NCI-H82 treated with DMSO at 0.1 percent for 48 hours (cell line): Measurements from ENCODE around the gene PTGER4.
"Not testable (repeated sequence)": the region's sequence is repeated elsewhere in the genome, so short reads cannot be mapped to it uniquely, and the experiment has no call there.

Experiments
- DNase-seq: peaks from one replicate; lab custom pipeline; 2025; ENCODE audit not compliant: unreplicated experiment; lab: John Stamatoyannopoulos, UW

PTGER4 gene

GRCh38 chr5:40688996-40689395 is 9.3 kb downstream of the PTGER4 start:
- DNase-seq, result no peak

- no peak for DNase-seq
Observed at GRCh38 chr5:40689438-40689837, 9.7 kb downstream of the PTGER4 start.

- no peak for DNase-seq
Observed at GRCh38 chr5:40690267-40690666, 10.6 kb downstream of the PTGER4 start.

- no peak for DNase-seq
Observed at GRCh38 chr5:40691894-40692293, 12.2 kb downstream of the PTGER4 start.

DNA sequence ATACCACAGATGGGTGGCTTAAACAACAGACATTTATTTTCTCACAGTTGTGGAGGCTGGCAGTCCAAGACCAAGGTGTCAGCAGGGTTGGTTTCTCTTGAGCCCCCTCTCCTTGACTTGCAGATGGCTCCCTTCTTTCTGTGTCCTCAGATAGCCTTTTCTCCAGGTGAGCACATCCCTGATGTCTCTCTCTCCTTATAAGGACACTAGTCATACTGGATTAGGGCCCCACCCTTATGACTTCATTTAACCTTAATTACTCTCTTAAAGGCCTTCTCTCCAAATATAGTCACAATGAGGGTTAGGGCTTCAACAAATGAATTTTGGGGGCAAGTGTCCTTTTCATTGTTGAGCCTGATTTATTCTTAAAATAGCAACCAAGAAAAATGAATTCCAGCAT is 14.7 kb downstream of the PTGER4 start:
- DNase-seq, result no peak

DNA sequence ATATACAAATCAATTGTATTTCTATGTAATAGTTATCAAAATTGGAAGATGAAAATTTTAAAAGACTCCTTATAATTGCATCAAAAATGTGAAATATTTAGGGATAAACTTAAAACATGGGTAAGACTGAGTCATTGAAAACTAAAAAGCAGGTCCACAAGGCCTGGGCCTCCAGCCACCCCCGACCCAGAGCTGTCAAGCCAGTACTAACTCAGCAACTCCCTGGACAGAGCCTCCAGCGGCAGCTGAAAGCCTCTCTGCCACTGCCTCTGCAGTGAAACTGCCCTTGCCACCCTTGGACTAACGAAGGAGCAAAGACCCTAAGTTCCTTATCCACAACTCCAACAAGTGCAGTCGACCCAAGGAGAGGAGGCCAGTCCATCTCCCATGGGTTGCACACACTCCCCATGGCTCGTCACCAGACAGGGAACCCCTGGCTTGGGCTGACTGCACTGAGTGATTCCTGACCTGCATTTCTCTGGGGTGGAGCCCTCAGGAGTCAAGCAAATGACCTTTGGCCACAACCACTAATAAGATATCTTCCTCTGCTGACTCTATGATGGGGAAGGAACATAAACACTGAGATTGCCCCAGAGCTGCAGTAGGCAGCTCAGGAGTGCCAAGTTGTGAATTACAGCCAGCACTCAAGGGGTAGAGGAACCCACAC is 20.5 kb downstream of the PTGER4 start:
- DNase-seq, result no peak

GRCh38 chr5:40702027-40702426 is 22.3 kb downstream of the PTGER4 start:
- DNase-seq, result not testable (repeated sequence)

- DNase-seq, result not testable (repeated sequence)
Observed at GRCh38 chr5:40705484-40705883, 25.8 kb downstream of the PTGER4 start.

- not testable (repeated sequence) for DNase-seq
Observed at GRCh38 chr5:40710575-40710974, 30.9 kb downstream of the PTGER4 start.

DNA sequence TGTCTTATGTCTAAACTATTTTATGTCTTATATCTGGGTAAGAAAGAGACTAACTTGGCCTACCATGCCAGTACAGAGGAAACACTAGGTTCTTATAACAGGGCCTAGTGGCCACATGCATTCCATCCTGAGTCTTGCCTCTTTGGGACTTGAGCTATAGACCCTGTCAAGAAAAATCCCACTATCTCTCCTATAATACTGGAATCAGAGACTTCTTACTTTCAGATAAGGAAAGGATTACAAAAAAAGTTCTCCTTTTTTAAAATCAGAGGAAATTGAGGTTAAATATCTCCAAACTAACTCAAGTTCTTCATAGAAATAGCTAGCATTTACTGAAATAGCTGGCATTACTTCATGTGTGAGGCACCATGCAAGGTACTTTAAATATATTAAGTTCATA is 34.3 kb downstream of the PTGER4 start:
- DNase-seq, result no peak

- DNase-seq, result no peak
Observed at GRCh38 chr5:40716000-40716399, 36.3 kb downstream of the PTGER4 start.

DNA sequence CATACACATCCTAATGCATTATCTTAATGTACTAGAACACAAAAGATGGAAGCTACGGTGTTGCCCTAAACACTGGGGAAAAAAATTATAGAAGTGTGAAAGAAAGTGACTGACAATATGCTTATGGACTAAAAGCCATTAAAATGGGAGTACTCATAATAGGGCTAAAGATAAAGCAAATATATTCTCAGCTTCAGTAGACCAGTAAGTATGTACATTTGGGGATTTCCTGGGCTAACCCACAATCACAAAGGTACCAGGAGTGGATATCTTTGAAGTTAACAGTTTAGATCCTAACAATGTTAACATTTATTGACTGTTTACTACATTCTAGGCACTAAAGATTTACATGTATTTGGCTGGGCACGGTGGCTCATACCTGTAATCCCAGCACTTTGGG is 36.9 kb downstream of the PTGER4 start:
- DNase-seq, result no peak

DNA sequence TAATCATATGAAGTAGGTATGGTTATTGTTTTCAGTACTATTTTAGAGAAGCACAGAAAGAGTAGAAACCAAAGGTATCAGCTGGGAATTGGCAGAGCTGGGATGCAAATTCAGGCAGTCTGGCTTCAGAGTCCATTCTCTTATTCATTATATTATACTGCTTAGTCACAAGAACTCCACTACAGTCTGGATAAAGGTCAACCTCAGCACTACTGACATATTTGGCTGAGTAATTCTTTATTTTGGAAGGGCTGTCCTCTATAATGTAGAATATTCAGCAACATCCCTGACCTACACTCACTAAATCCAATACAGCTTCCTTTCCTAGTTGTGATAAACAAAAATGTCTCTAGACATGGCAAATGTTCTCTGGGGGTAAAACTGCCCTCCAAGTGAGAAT is 37.6 kb downstream of the PTGER4 start:
- no peak for DNase-seq

DNA sequence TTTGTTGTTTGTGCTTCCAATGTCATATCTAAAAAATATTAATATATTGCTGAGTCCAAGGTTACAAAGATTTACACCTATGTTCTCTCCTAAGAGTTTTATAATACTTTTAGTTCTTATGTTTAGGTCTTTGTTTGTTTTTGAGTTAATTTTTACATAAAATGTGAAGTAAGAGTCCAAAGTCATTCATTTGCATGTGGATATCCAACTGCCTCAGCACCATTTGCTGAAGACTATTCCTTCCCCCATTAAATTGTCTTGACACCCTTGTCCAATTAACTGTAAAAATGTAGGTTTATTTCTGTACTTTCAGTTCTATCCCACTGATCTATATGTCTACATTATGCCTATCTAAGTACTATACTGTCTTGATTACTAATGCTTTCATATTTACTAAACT is 40.4 kb downstream of the PTGER4 start:
- no peak for DNase-seq

GRCh38 chr5:40722497-40722911 is 42.8 kb downstream of the PTGER4 start:
- DNase-seq, result not testable (repeated sequence)

DNA sequence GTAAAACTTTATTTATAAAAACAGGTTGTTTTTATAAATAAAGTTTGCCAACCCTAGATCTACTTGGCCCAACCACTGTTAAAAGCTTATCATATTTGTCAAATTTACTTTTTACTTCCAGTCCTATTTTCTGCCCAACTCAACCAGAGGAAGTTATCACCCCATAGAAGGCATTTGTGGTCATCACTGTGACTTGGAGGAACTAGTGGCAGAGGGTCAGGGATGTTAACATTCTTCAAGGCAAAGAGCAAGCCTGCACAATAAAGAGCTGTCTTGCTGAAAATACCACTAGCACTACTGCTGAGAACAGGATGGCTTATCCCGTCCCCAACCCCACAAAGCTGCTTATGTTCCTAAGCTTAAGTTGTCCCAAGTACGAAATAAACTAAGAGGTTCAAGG is 53.7 kb downstream of the PTGER4 start:
- DNase-seq, result no peak

DNA sequence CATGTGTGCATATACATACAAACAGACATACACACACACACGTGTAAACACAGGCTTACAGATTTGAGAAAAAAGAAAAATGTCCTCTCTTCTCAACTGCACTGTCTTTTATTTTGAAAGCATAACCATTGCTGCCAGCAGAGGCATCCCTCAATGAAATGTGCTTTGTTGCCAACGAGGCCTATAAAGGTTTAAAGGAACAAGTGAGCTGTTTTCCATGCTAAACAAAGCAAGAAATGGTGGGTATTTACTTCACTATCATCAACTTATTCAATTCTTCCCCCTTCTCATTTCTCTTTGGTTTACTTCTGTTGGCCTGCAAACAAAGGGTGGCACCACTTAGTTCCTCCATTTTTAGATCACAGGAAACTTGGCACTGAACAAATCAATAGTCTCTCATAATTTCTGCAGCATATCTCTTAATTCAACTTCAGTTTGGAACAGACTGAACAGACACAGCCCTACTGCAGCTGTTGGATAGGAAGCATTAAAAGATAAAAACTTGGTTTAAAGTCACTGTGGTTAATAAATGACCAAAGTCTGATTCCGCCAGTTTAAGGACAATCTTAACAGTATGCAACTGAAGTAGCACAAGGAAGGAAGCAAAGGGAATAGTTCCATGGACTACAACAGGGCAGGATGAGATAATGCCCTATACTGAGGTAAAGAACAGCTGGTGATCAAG is 54.3 kb downstream of the PTGER4 start:
- no peak for DNase-seq

DNA sequence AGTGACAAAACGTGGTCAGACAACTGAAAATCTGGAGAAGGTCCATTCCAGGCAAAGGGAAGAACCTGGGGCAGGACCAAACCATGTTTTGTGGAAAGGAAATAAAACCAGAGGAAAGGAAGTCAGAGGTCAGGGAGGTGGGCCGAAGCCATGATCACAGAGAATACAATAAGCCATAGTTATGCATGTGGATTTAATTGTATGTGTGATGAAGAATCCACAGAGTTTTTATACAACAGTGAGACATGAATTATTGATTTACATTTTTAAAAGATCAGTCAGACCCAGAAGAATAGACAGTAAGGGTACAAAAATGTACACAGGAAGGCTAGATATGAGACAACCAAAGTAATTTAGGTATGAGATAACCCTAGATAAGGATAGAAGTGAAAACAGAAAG is 55.3 kb downstream of the PTGER4 start:
- DNase-seq, result no peak

- DNase-seq, result no peak
Observed at GRCh38 chr5:40735609-40736008, 55.9 kb downstream of the PTGER4 start.

- DNase-seq, result peak; percentile 20
Observed at GRCh38 chr5:40736103-40736875, 56.6 kb downstream of the PTGER4 start.

- no peak for DNase-seq
Observed at GRCh38 chr5:40738502-40738901, 58.8 kb downstream of the PTGER4 start.
